CD4-positive, alpha-beta T cell (primary cell): ENCODE data around the gene ALDOA. TPM values are rescaled to one million over a fixed set of nuclear protein-coding genes. Genes with fewer than 3 reads are reported as not detected.
A peak's percentile ranks its signal among the peaks of the same experiment; 100 is the strongest.
"Not testable (repeated sequence)": the region's sequence is repeated elsewhere in the genome, so short reads cannot be mapped to it uniquely, and the experiment has no call there.

ENCODE experiments used
- ATAC-seq: fragments of 200-7000 bp; cut with Tn5 transposase; one replicate; pipeline ENCODE4 v1.10.0; 2022; ENCODE audit warnings: mild to moderate bottlenecking; ENCODE audit not compliant: poor library complexity
- CTCF ChIA-PET: fragments of 350-600 bp; sonication (Branson Sonifier 250); formaldehyde crosslinking; loops from one replicate; lab custom pipeline; 2021; ENCODE audit warnings: antibody characterized with exemption, inconsistent platforms; lab: Charles Lee
- POLR2A ChIA-PET: fragments of 350-600 bp; sonication (Branson Sonifier 250); formaldehyde crosslinking; loops from one replicate; lab custom pipeline; 2021; ENCODE audit warnings: antibody characterized with exemption, inconsistent platforms; lab: Charles Lee
- DNase-seq, 14 experiments: peaks; one replicate each; pipeline ENCODE4 v3.0.0-alpha.2; 2013 to 2020; ENCODE audit warnings: mixed read lengths in 2 of 14
- H3K27ac ChIP-seq, 2 donors: one replicate each; pipeline versions ENCODE4 v1.5.1 to v1.7.0; 2013; ENCODE audit warnings: low read length in 2 of 2, low read depth in 1 of 2, mild to moderate bottlenecking in 1 of 2
- H3K27me3 ChIP-seq, 2 experiments: 1 replicate in 1 of 2; 2 replicates in 1 of 2; pipeline versions ENCODE4 v1.6.1 to v1.7.0; 2013; ENCODE audit warnings: low read length in 2 of 2, control low read depth in 1 of 2, mild to moderate bottlenecking in 1 of 2, moderate library complexity in 1 of 2; ENCODE audit not compliant: insufficient read depth in 2 of 2, control insufficient read depth in 1 of 2
- H3K36me3 ChIP-seq: one replicate; pipeline ENCODE4 v1.6.1; 2013; ENCODE audit warnings: low read length, control low read depth; ENCODE audit not compliant: insufficient read depth
- H3K4me1 ChIP-seq: one replicate; pipeline ENCODE4 v1.6.1; 2013; ENCODE audit warnings: low read length, control low read depth; ENCODE audit not compliant: insufficient read depth
- H3K4me3 ChIP-seq: one replicate; pipeline ENCODE4 v1.5.1; 2013; ENCODE audit warnings: mild to moderate bottlenecking, low read length, moderate library complexity
- H3K9me3 ChIP-seq, 2 experiments: 1 replicate in 1 of 2; 2 replicates in 1 of 2; pipeline versions ENCODE4 v1.6.1 to v1.7.0; 2013; ENCODE audit warnings: low read length in 2 of 2, mild to moderate bottlenecking in 2 of 2, control low read depth in 1 of 2, moderate library complexity in 1 of 2; ENCODE audit not compliant: control insufficient read depth in 1 of 2, insufficient read depth in 1 of 2
- H3K27ac Mint-ChIP-seq: one replicate; pipeline ENCODE4 v1.8.0; 2020; ENCODE audit warnings: mixed read lengths
- H3K27me3 Mint-ChIP-seq: one replicate; pipeline ENCODE4 v1.8.0; 2021; ENCODE audit warnings: mixed read lengths
- H3K36me3 Mint-ChIP-seq: one replicate; pipeline ENCODE4 v1.8.0; 2021; ENCODE audit warnings: low read depth, mixed read lengths
- H3K4me1 Mint-ChIP-seq: one replicate; pipeline ENCODE4 v1.8.0; 2021; ENCODE audit warnings: low read depth, mixed read lengths
- H3K4me3 Mint-ChIP-seq: one replicate; pipeline ENCODE4 v1.8.0; 2020; ENCODE audit warnings: mild to moderate bottlenecking, mixed read lengths
- H3K9me3 Mint-ChIP-seq: one replicate; pipeline ENCODE4 v1.8.0; 2020; ENCODE audit warnings: mixed read lengths
- CTCF ChIP-seq: fragments of 200-600 bp; IDR thresholded peaks from one replicate; pipeline ENCODE4 v1.8.0; 2022; ENCODE audit warnings: antibody characterized with exemption, mild to moderate bottlenecking
- intact Hi-C, 2 experiments: fragments of 100-400 bp; cut with DNase I in 1 of 2; cut with micrococcal nuclease in 1 of 2; formaldehyde crosslinking; loops; one replicate each; pipeline versions ENCODE4 v1.15.1 to v1.9.0; 2023 to 2025; cut with DNase I, micrococcal nuclease
- total RNA-seq, 174 experiments: library from RNA in 2 of 174; stranded (reverse) in 2 of 174; gene quantifications; one replicate each; pipeline ENCODE4 v1.2.3 and lab custom pipeline; 2021 to 2026

ALDOA gene
- total RNA-seq, 2 experiments from 2014 or later = 390 to 396 TPM

- DNase-seq = peak; percentile 43 to 83 (median 52)
- H3K36me3 Mint-ChIP-seq = no peaks in the 10 kb centered on the region
- ATAC-seq = peak; percentile 74
- no peaks in the 10 kb centered on the region for H3K9me3 Mint-ChIP-seq
- peak; percentile 74 for TF ChIP-seq CTCF
- Histone ChIP-seq H3K36me3 (no peaks in the 10 kb centered on the region), H3K27me3 (peaks cover 42 to 49% of the 10 kb centered on the region in 2 experiments), H3K27ac (no peak overlapping the region), H3K4me3 (no peak overlapping the region), H3K4me1 (peaks cover 28% of the 10 kb centered on the region), H3K9me3 (peaks cover 0 to 17% of the 10 kb centered on the region in 2 experiments)
- H3K4me3 Mint-ChIP-seq = peak overlapping the region; percentile 39
- H3K27me3 Mint-ChIP-seq = peaks cover 57% of the 10 kb centered on the region
- peaks cover 14% of the 10 kb centered on the region for H3K4me1 Mint-ChIP-seq
- POLR2A ChIA-PET = interaction anchor here (0.7 to 0.8 kb wide), 2 partner anchors 35 to 70 kb away, joined by 3 to 5 read pairs; partner anchors contain the start of gene TMEM219
- H3K27ac Mint-ChIP-seq = no peak overlapping the region
- intact Hi-C loops = no loop called here
- CTCF ChIA-PET = interaction anchor here (0.7 to 1.6 kb wide), 15 partner anchors 9 to 384 kb away, joined by 3 to 7 read pairs (median 3); partner anchors contain the start of genes TAOK2 and TBX6
Observed at GRCh38 chr16:30032083-30032819, 33.3 kb upstream of the ALDOA start.

GRCh38 chr16:30033270-30033669 is 32.3 kb upstream of the ALDOA start:
- Histone ChIP-seq H3K4me3 (no peak overlapping the region), H3K9me3 (peaks cover 0 to 17% of the 10 kb centered on the region in 2 experiments), H3K27ac (no peak overlapping the region), H3K27me3 (peaks cover 42% of the 10 kb centered on the region in 2 experiments), H3K4me1 (peaks cover 28% of the 10 kb centered on the region), H3K36me3 (no peaks in the 10 kb centered on the region)
- POLR2A ChIA-PET = interaction anchor here (0.7 kb wide), 1 partner anchor 34 kb away, joined by 5 read pairs; no protein-coding TSS in a partner anchor
- Mint-ChIP-seq H3K36me3 (no peaks in the 10 kb centered on the region), H3K27ac (no peak overlapping the region), H3K27me3 (peaks cover 47% of the 10 kb centered on the region), H3K4me3 (no peak overlapping the region), H3K9me3 (no peaks in the 10 kb centered on the region), H3K4me1 (peaks cover 14% of the 10 kb centered on the region)
- CTCF ChIA-PET = interaction anchor here (0.7 to 1.6 kb wide), 3 partner anchors 24 to 101 kb away, joined by 3 read pairs; partner anchors contain the start of gene TBX6
- intact Hi-C loops = no loop called here
- ATAC-seq = no peak
- TF ChIP-seq CTCF = no peak
- DNase-seq = no peak

- Histone ChIP-seq H3K4me1 (no peaks in the 10 kb centered on the region), H3K9me3 (no peaks in the 10 kb centered on the region), H3K36me3 (no peaks in the 10 kb centered on the region), H3K27me3 (no peaks in the 10 kb centered on the region), H3K4me3 (no peak overlapping the region), H3K27ac (no peak overlapping the region)
- no peaks in the 10 kb centered on the region for H3K4me1 Mint-ChIP-seq
- intact Hi-C loops = loop anchor here in 1 of 2 experiments (10.0 kb wide), 1 partner anchor 595 kb away; no protein-coding TSS in a partner anchor
- no peaks in the 10 kb centered on the region for H3K9me3 Mint-ChIP-seq
- H3K4me3 Mint-ChIP-seq = no peak overlapping the region
- POLR2A ChIA-PET = no interaction called here
- ATAC-seq (no peak), DNase-seq (no peak)
- H3K27ac Mint-ChIP-seq = no peak overlapping the region
- H3K36me3 Mint-ChIP-seq = no peaks in the 10 kb centered on the region
- no peak for TF ChIP-seq CTCF
- H3K27me3 Mint-ChIP-seq = peaks cover 10% of the 10 kb centered on the region
- CTCF ChIA-PET = no interaction called here
Observed at GRCh38 chr16:30040221-30040620, 25.3 kb upstream of the ALDOA start.

- intact Hi-C loops = loop anchor here in 1 of 2 experiments (10.0 kb wide), 1 partner anchor 594 kb away; no protein-coding TSS in a partner anchor
- H3K27me3 ChIP-seq, H3K4me1 ChIP-seq, H3K27ac Mint-ChIP-seq, H3K9me3 Mint-ChIP-seq, H3K4me3 Mint-ChIP-seq, H3K27ac ChIP-seq, H3K36me3 ChIP-seq, H3K36me3 Mint-ChIP-seq, POLR2A ChIA-PET, H3K9me3 ChIP-seq, ATAC-seq, DNase-seq, CTCF ChIA-PET, H3K4me1 Mint-ChIP-seq, H3K4me3 ChIP-seq: not testable (repeated sequence)
- peaks cover 10% of the 10 kb centered on the region for H3K27me3 Mint-ChIP-seq
Observed at GRCh38 chr16:30040690-30041089, 24.9 kb upstream of the ALDOA start.
